Heart right ventricle (tissue), 16 donors: ENCODE data around the gene RAB25. TPM values are rescaled to one million over a fixed set of nuclear protein-coding genes. Genes with fewer than 3 reads are reported as not detected.

Source experiments
- ATAC-seq, 8 donors: fragments of 200-7000 bp; cut with Tn5 transposase; one replicate each; pipeline ENCODE4 v1.9.1; 2020; ENCODE audit warnings: mild to moderate bottlenecking in 8 of 8, moderate library complexity in 8 of 8, moderate number of reproducible peaks in 1 of 8
- DNase-seq, 2 donors: peaks; one replicate each; pipeline ENCODE4 v3.0.0-alpha.2; 2020
- H3K27ac ChIP-seq, 10 donors: fragments of 200-600 bp; sonication (generic) in 2 of 10; one replicate each; pipeline versions ENCODE4 v1.5.0 to v1.8.0; 2020 to 2022; ENCODE audit warnings: mild to moderate bottlenecking in 3 of 10
- H3K27me3 ChIP-seq, 7 donors: fragments of 200-600 bp; one replicate each; pipeline ENCODE4 v1.8.0; 2021 to 2022; ENCODE audit warnings: mild to moderate bottlenecking in 2 of 7
- H3K36me3 ChIP-seq, 9 donors: fragments of 200-600 bp; sonication (generic) in 1 of 9; one replicate each; pipeline versions ENCODE4 v1.5.0 to v1.8.0; 2020 to 2022; ENCODE audit warnings: mild to moderate bottlenecking in 2 of 9
- H3K4me1 ChIP-seq, 9 donors: fragments of 200-600 bp; sonication (generic) in 1 of 9; one replicate each; pipeline versions ENCODE4 v1.5.0 to v1.8.0; 2020 to 2022; ENCODE audit warnings: mild to moderate bottlenecking in 4 of 9
- H3K4me3 ChIP-seq, 10 donors: fragments of 200-600 bp; sonication (generic) in 2 of 10; one replicate each; pipeline versions ENCODE4 v1.5.0 to v1.8.0; 2020 to 2022; ENCODE audit warnings: mild to moderate bottlenecking in 7 of 10, moderate library complexity in 2 of 10
- H3K9me3 ChIP-seq, 11 donors: fragments of 200-600 bp in 10 of 11; sonication (generic) in 2 of 11; one replicate each; pipeline versions ENCODE4 v1.5.0 to v1.8.0; 2013 to 2022; ENCODE audit warnings: mild to moderate bottlenecking in 2 of 11, control low read depth in 1 of 11, moderate library complexity in 1 of 11
- WGBS, 2 donors: extraction: QIAGEN DNeasy Blood & Tissue Kit; methylation state at CpG; one replicate each; pipeline ENCODE4 v1.1.7; 2013; ENCODE audit warnings: inconsistent platforms in 1 of 2; 5-methylcytosine and 5-hydroxymethylcytosine counted together
- intact Hi-C, 10 donors: fragments of 100-400 bp; cut with DNase I; formaldehyde crosslinking; loops; one replicate each; pipeline versions ENCODE4 v1.11.1 to v1.14.2; 2022
- polyA plus RNA-seq, 2 donors: library from polyadenylated mRNA; stranded (reverse); fragments of 200-250 nt; gene quantifications; one replicate each; pipeline ENCODE4 v1.2.3, GENCODE V29; 2013
- total RNA-seq, 10 donors: library from RNA; stranded (reverse); fragmentation: NEBNext Ultra II Directional in 3 of 10; extraction: Animal tissue kit (Norgen Biotek cat#: 25700) in 3 of 10; gene quantifications; one replicate each; pipeline versions ENCODE4 v1.2.1 to v1.2.4, GENCODE V29; 2021 to 2023
- TF ChIP-seq, protein P1 (sequence below), 9 donors: fragments of 200-600 bp; sonication (generic) in 2 of 9; IDR thresholded peaks; one replicate each; pipeline versions ENCODE4 v1.5.0 to v1.8.0; 2021 to 2022; ENCODE audit warnings: antibody characterized with exemption in 9 of 9, mild to moderate bottlenecking in 5 of 9, moderate library complexity in 1 of 9
- donor health status: Arrhythmogenic right ventricular cardiomyopathy.
- donor health status: ischemic (EF 13 %, LVEDD 7.1; RV severe dilation, severe dysfunction).
- donor health status: healthy with polysubstance abuse.
- donor health status: DM: no; HTN: yes; CAD: no.
- donor health status: DM: no; HTN: no; CAD: no.
- donor health status: ischemic (EF 25% LVEDD 6.9; RV normal size, moderate dysfunction).
- donor health status: ischemic (EF 25% LVEDD 5.7; RV mildly dilated, moderate dysfunction).
- donor health status: healthy.
- donor health status: DM: yes; HTN: yes; CAD: no.
- donor health status: Ischemic cardiomyopathy.
- donor health status: ischemic (EF 35%, LVEDD 5.7; RV mildly dilated, moderate dysfunction).
- donor health status: nonischemic (EF 11% LVEDD 7.7; RV severe dilation, severe dysfunction).
- donor health status: DM: yes; HTN: yes; CAD: no.
- donor health status: PGD.
- donor health status: ischemic (EF 29% LVEDD 5.4; RV normal size, mild dysfunction).
- donor health status: nonischemic (EF 23%, LVEDD 6.1; RV moderate dilation, normal function).

The RAB25 gene
- total and polyA plus RNA-seq, 12 donors, result 0.17 to 0.50 TPM; not detected in 10

DNA sequence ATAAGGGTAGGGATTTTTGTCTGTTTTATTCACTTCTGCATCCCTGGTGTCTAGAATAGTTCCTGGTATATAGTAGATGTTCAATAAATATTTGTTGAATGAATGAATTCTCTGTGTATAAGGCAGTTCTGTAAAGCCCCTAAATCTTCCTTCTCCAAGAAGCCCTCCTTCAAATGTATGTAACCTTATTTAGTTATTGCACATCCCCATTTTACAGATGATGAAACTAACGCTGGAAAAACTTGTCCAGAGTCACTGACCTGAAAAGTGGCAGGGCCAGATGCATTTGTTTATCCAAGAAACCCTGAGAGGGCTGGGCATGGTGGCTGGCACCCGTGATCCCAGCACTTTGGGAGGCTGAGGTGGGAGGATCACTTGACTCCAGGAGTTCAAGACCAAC, 49.3 kb downstream of the RAB25 start:
- WGBS, 2 donors, result 94% methylated on average over 2 of the region's 2 CpGs
- no peak for DNase-seq
- Histone ChIP-seq H3K27me3 (peaks cover 0 to 7% (median 0%) of the 10 kb centered on the region in 7 donors), H3K4me3 (no peak overlapping the region), H3K36me3 (peaks cover 0 to 4% (median 0%) of the 10 kb centered on the region in 9 donors), H3K9me3 (no peaks in the 10 kb centered on the region), H3K27ac (no peak overlapping the region), H3K4me1 (peaks cover 19 to 61% (median 40%) of the 10 kb centered on the region in 9 donors)
- no peak for ATAC-seq
- intact Hi-C loops, result no loop called here
- TF ChIP-seq, protein P1, sequence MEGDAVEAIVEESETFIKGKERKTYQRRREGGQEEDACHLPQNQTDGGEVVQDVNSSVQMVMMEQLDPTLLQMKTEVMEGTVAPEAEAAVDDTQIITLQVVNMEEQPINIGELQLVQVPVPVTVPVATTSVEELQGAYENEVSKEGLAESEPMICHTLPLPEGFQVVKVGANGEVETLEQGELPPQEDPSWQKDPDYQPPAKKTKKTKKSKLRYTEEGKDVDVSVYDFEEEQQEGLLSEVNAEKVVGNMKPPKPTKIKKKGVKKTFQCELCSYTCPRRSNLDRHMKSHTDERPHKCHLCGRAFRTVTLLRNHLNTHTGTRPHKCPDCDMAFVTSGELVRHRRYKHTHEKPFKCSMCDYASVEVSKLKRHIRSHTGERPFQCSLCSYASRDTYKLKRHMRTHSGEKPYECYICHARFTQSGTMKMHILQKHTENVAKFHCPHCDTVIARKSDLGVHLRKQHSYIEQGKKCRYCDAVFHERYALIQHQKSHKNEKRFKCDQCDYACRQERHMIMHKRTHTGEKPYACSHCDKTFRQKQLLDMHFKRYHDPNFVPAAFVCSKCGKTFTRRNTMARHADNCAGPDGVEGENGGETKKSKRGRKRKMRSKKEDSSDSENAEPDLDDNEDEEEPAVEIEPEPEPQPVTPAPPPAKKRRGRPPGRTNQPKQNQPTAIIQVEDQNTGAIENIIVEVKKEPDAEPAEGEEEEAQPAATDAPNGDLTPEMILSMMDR (IDR thresholded peaks at IDR 0.05), result no peak

DNA sequence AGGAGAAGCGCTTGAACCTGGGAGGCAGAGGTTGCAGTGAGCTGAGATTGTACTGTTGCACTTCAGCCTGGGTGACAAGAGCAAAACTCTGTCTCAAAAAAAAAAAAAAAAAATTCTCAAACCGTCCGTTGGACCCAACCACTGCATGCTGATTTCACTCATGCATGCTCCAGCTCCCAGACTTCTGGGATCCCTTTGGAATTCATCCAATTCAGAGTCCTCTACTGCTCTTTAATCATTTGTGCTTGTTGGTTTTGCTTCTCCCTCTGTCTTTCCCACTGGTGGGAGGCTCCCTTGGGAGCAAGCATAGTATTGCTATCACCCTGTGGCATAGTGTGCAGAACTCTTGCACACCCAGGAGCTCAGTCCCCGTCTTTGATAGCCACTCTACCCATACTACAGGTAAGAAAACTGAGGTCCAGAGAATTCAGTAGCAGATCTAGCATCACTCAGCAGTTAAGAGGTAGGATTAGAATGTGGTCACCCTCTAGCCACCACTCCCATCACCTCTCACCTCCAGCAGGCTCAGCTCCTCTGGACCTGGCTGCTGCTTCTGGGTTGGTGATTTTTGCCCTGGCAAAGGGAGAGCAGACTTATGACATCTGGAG, 50.5 kb downstream of the RAB25 start:
- Histone ChIP-seq H3K9me3 (no peaks in the 10 kb centered on the region), H3K4me1 (peaks cover 11 to 53% (median 32%) of the 10 kb centered on the region in 9 donors), H3K36me3 (peaks cover 0 to 4% (median 0%) of the 10 kb centered on the region in 9 donors), H3K27ac (peak overlapping the region in 4 of 10 donors; percentile 2 to 100 (median 42)), H3K27me3 (peaks cover 0 to 7% (median 0%) of the 10 kb centered on the region in 7 donors), H3K4me3 (no peak overlapping the region)
- 69 to 78% methylated on average over 4 of the region's 4 CpGs for WGBS, 2 donors
- ATAC-seq, result no peak
- intact Hi-C loops, result no loop called here
- TF ChIP-seq, protein P1 (IDR thresholded peaks at IDR 0.05), result no peak
- DNase-seq, result no peak

DNA sequence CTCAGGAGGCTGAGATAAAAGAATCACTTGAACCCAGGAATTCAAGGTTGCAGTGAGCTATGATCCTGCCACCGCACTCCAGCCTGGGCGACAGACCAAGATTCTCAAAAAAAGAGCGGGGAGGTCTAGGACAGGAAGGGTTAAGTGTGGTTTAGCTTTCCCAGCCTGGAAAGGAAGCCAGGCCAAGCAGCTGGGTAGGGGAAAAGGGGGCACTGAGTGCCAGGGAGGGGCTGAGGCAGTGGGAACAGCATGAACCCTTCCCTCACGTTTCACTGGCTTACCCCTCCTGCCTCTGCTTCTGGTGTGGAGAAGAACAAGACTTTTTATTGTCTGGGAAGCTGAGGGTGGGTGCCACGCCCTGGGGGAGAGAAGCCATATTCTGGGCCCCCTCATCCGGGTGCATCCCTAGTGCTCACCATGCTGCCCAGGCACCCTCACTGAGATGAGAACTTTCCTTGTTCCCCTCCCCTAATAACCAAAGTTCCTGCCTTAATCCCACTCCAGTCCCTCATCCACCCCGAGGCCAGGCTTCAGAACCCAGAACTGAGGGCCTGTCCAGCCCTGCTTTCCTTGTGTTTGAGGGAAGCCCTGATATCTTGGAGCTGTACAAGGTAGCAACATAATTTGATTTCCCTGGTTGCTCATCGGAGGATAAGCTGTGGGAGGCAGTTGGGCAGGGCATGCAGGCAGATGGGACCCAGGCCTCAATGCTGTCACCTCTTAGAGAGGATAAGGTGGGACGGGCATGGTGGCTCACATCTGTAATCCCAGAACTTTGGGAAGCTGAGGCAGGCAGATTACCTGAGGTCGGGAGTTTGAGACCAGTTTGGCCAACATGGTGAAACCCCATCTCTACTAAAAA, 51.5 kb downstream of the RAB25 start:
- TF ChIP-seq, protein P1 (IDR thresholded peaks at IDR 0.05), result no peak
- H3K4me1 ChIP-seq, result peaks cover 8 to 53% (median 32%) of the 10 kb centered on the region in 9 donors
- peaks cover 0 to 5% (median 0%) of the 10 kb centered on the region in 9 donors for H3K36me3 ChIP-seq
- ATAC-seq, result no peak
- peak overlapping the region in 7 of 10 donors; percentile 2 to 100 (median 37) for H3K27ac ChIP-seq
- intact Hi-C loops, result no loop called here
- WGBS, 2 donors, result 69 to 78% methylated on average over 10 of the region's 10 CpGs
- no peak overlapping the region for H3K4me3 ChIP-seq
- no peaks in the 10 kb centered on the region for H3K9me3 ChIP-seq
- DNase-seq, result no peak
- H3K27me3 ChIP-seq, result peaks cover 0 to 7% (median 0%) of the 10 kb centered on the region in 7 donors

DNA sequence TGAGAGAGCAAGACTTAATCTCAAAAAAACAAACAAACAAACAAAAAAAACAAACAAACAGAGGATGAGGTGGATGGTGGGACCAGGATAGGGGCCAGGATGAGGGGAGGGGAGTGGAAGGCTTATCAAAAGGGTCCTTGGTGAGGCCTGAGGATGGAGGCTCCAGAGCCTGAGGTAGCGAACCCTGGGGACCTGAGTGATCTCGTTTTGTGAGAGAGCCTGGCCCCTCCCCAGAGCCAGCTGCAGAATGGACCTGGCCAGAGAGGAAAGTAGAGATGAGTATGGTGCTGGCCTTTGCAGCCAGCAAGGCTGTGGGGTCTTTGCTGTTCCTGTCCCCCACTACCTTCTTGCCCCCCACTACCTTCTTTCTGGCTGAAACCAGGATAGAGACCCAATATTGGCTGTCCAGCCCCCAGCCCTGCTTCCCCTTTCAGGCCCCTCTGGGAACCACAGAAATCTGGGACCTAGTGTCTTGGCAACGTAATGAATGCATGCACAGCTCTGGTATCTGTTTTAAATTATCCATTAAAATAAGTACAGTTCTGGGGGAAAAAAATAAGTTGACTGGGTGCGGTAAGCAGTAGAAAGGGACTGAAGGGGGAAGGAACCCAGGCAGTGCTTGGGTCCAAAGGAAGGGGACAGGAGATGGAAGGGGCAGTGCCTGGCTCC, 52.5 kb downstream of the RAB25 start:
- DNase-seq (no peak), ATAC-seq (no peak)
- Histone ChIP-seq H3K36me3 (peaks cover 0 to 11% (median 0%) of the 10 kb centered on the region in 9 donors), H3K4me1 (peaks cover 13 to 53% (median 34%) of the 10 kb centered on the region in 9 donors), H3K9me3 (no peaks in the 10 kb centered on the region), H3K4me3 (peak overlapping the region in 2 of 10 donors; percentile 95 to 99), H3K27ac (peak overlapping the region in 9 of 10 donors; percentile 93 to 100 (median 98)), H3K27me3 (peaks cover 0 to 7% (median 0%) of the 10 kb centered on the region in 7 donors)
- TF ChIP-seq, protein P1 (IDR thresholded peaks at IDR 0.05), result no peak
- 47 to 55% methylated on average over 4 of the region's 4 CpGs for WGBS, 2 donors
- intact Hi-C loops, result no loop called here
